GM23248 (cell line): ENCODE data around the gene RNF224.

Source experiments
- EZH2 ChIP-seq: fragments of 200-600 bp; sonication (generic); IDR thresholded peaks from 2 replicates; pipeline ENCODE4 v1.6.1; 2018; ENCODE audit warnings: antibody characterized with exemption, mild to moderate bottlenecking; ENCODE audit not compliant: insufficient read depth, poor library complexity, severe bottlenecking
- EZH2phosphoT487 ChIP-seq: fragments of 200-600 bp; sonication (generic); IDR thresholded peaks from 2 replicates; pipeline ENCODE4 v1.6.1; 2018; ENCODE audit warnings: antibody characterized with exemption, moderate library complexity, mild to moderate bottlenecking, low read depth; ENCODE audit not compliant: insufficient read depth

DNA sequence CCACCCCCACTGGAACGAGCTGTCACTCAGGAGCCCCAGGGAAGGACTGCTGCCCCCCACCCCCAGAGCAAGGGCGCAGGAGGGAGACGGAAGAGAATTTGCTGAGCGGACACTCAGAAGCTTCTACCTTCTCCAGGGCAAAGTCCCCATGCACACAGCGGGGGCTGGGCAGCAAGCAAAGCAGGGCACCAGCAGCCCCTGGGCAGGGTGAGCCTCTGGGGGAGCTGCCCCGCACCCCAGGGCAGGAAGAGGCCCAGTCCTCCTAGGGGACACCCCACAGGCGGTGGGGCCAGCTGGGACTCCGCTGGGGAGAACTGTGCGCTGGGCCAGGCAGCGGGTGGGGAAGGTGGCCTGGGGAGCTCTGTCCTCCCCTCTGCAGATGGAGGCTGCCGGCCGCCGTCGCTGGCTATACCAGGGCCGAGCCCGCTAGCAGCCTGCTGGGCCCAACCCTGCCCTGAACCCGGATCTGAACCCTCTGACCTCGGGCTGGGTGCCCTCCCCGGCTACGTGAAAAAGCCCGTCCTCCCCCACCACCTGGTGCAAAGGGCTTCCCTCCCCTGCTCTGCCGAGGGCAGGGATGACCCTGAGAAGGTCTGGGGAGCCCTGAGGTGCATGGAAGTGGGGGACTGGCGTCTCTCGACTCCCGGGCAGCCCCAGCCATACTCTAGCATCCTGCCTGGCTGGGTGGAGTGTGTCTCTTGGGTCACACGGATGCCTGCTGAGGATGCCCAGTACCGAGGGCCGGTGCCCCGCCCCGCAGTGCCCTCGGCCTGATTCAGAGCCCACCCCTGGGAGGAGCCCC, 2.8 kb downstream of the RNF224 start:
- no peak for TF ChIP-seq EZH2
- no peak for TF ChIP-seq EZH2phosphoT487
